Bronchial epithelial cell (primary cell): ENCODE data around the gene CMTR2. TPM values are rescaled to one million over a fixed set of nuclear protein-coding genes. Genes with fewer than 3 reads are reported as not detected.
A peak's percentile ranks its signal among the peaks of the same experiment; 100 is the strongest.
"Not testable (repeated sequence)": the region's sequence is repeated elsewhere in the genome, so short reads cannot be mapped to it uniquely, and the experiment has no call there.

Experiments used
- DNase-seq: peaks from one replicate; pipeline ENCODE4 v3.0.0-alpha.2; 2010; ENCODE audit warnings: low read depth
- FAIRE-seq: peaks from 2 replicates; lab custom pipeline; 2011; peaks lifted over from hg19 to GRCh38; lab: Jason Lieb, UNC
- H3K27me3 ChIP-seq: 2 replicates; pipeline ENCODE4 v1.5.1; 2011; ENCODE audit warnings: low read length; ENCODE audit not compliant: control insufficient read depth, insufficient read depth
- H3K36me3 ChIP-seq: 2 replicates; pipeline ENCODE4 v1.5.1; 2011; ENCODE audit warnings: low read length; ENCODE audit not compliant: control insufficient read depth, insufficient read depth
- H3K4me3 ChIP-seq: 2 replicates; pipeline ENCODE4 v1.5.1; 2011; ENCODE audit warnings: mild to moderate bottlenecking, low read depth, low read length, control low read depth
- total RNA-seq: library from RNA; depleted of rRNA; stranded (reverse); fragments of >200 nt; gene quantifications from 2 replicates; pipeline ENCODE4 v1.2.1, GENCODE V29; 2014
- TF ChIP-seq, protein P1 (sequence below): IDR thresholded peaks from 2 replicates; pipeline ENCODE4 v1.5.1; 2011; ENCODE audit warnings: mild to moderate bottlenecking, moderate library complexity, low read length, control low read depth, inconsistent platforms; ENCODE audit not compliant: insufficient read depth, severe bottlenecking

CMTR2 gene
- total RNA-seq, 1 donor from 2014 or later: 37.4 TPM

DNA sequence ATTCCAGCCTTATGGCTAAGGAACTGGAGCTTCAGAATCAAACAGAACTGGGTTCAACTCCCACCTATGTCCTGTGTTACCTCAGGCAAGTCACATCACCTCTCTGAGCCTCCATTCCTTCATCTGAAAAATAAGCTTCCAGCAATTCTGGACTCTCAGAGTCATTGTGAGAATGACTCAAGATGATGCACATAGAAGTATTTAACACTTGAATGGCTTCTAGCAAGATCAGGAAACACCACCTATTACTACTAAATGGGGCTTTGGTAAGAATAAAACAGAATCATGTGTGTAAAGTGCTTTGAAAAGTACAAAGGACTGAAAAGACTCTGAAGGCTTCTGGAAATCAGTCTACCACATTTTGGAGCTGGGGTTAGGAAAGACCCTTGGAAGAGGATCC, 38.5 kb upstream of the CMTR2 start:
- no peaks in the 10 kb centered on the region for H3K36me3 ChIP-seq
- no peaks in the 10 kb centered on the region for H3K27me3 ChIP-seq
- FAIRE-seq: no peak
- TF ChIP-seq, protein P1, sequence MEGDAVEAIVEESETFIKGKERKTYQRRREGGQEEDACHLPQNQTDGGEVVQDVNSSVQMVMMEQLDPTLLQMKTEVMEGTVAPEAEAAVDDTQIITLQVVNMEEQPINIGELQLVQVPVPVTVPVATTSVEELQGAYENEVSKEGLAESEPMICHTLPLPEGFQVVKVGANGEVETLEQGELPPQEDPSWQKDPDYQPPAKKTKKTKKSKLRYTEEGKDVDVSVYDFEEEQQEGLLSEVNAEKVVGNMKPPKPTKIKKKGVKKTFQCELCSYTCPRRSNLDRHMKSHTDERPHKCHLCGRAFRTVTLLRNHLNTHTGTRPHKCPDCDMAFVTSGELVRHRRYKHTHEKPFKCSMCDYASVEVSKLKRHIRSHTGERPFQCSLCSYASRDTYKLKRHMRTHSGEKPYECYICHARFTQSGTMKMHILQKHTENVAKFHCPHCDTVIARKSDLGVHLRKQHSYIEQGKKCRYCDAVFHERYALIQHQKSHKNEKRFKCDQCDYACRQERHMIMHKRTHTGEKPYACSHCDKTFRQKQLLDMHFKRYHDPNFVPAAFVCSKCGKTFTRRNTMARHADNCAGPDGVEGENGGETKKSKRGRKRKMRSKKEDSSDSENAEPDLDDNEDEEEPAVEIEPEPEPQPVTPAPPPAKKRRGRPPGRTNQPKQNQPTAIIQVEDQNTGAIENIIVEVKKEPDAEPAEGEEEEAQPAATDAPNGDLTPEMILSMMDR: no peak
- peak; percentile 21 for DNase-seq
- H3K4me3 ChIP-seq: no peak overlapping the region

DNA sequence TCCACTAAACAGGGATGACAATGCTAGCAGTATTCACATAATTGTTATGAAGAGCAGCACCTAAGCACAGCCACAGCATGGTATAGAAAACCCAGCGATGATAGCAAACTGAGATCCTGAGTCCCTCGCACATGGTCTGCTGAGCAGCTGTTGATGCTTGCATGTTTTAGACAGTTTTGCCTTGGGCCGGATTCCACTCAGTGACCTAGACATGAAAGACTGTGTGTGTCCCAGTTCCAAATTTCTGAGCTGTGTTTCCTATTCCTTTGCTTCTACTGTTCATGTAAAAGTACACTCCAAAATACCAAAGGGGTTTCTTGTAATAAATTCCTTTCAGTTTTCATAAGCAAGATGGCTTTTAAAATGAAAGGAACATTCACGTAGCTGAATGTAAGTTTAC, 30.8 kb upstream of the CMTR2 start:
- FAIRE-seq: no peak
- no peaks in the 10 kb centered on the region for H3K36me3 ChIP-seq
- no peak overlapping the region for H3K4me3 ChIP-seq
- H3K27me3 ChIP-seq: no peaks in the 10 kb centered on the region
- TF ChIP-seq, protein P1: no peak
- no peak for DNase-seq

DNA sequence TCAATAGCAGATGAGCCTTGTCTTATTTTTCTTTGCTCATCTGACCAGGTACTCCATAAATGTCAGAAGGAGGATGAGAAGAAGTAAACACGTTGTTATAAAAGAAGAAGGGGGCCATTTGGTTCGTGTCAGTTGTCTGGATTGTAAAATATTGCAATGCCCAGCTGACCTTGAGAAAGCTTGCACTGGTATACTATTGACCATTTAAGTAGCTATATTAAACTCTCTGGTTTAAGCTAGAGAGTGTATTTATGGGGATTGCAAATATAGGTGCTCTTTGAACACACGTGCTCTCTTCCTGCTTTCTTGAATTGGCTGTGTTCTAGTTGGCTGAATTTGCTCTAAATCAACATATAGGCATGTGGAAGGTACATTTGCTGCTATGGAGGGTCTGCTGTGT, 26.1 kb upstream of the CMTR2 start:
- TF ChIP-seq, protein P1: no peak
- Histone ChIP-seq H3K4me3 (no peak overlapping the region), H3K36me3 (no peaks in the 10 kb centered on the region), H3K27me3 (no peaks in the 10 kb centered on the region)
- DNase-seq: no peak
- FAIRE-seq: no peak

DNA sequence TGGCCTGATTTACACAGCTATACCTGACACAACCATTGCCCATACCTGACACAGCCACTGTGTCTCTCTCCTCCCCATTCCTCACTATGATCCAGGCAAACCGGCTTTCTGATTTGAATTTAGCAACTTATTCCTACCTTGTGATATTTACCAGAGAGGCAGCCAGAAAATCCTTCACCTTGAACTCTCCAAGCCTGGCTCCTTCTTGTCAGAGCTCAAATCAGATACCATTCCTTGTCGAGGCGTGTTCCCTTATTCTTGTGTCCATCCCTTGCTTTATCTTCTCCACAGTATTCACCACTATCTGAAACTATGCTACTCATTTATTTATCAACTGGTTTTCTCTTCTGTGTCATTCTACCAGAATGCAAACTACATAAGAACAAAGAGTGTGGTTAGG, 24.4 kb upstream of the CMTR2 start:
- not testable (repeated sequence) for DNase-seq, H3K4me3 ChIP-seq, H3K36me3 ChIP-seq, H3K27me3 ChIP-seq
- FAIRE-seq: peak; percentile 94

DNA sequence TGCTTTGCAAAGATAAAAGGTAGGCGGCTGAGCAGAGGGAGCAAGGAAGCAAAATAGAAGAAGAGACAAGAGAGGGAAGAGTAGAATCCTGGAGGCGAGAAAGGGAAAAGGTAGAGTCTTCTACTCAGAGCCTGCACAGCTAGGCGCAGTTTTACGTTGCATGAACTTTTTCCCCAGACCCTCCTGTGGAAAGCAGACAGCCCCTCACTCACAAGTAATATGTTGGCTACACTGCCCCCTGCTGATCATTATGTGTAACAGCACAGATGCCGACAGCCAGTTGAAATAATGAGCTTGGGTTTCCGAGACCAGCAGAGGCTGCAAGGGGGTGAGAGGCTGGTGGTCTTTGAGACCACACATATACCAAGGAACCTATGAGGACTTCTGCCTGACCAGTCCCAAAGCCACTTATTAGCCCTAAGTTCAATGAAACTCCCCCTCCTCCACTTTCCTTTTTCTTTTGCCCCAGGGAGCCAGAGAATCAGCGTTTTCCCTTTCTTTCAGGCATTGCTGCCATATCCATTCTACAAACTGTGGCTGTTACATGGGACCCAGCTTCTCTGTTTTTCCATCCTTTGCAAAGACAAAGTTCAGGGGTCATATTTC, 22.5 kb upstream of the CMTR2 start:
- FAIRE-seq (no peak), DNase-seq (no peak)
- H3K4me3 ChIP-seq: no peak overlapping the region
- TF ChIP-seq, protein P1: peak; percentile 70
- H3K36me3 ChIP-seq: no peaks in the 10 kb centered on the region
- no peaks in the 10 kb centered on the region for H3K27me3 ChIP-seq

DNA sequence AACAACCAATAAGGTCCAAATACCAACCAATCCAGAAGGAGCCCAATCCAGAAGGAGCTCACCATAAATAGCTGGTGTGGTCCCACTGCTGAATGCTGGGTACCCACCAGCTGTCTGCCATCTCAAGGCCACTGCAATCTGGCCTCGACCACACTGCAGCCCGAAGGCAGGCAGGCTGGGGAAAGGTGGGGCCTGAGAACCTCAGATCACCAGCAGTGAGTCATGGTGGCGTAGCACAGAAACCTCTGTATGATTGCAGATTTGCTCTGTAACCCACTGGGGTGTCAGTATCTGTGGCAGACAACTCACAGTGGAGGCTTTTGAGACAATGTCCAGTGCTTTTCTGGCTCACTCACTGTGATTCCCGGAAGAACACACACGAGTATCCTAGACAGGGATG, 14.7 kb upstream of the CMTR2 start:
- peak; percentile 31 for DNase-seq
- Histone ChIP-seq H3K27me3 (no peaks in the 10 kb centered on the region), H3K36me3 (no peaks in the 10 kb centered on the region), H3K4me3 (no peak overlapping the region)
- TF ChIP-seq, protein P1: no peak
- FAIRE-seq: no peak
